SK-N-SH treated with all-trans-retinoic acid at 6 μM for 48 hours (cell line): ENCODE data around the gene APMAP.

Experiments
- ATAC-seq: fragments of 200-7000 bp; cut with Tn5 transposase; 3 replicates; pipeline ENCODE4 v1.9.1; 2020; ENCODE audit warnings: mild to moderate bottlenecking, moderate library complexity
- ARNTL ChIP-seq: fragments of 450-650 bp; formaldehyde crosslinking; IDR thresholded peaks from 2 replicates; pipeline ENCODE4 v1.5.0; 2020; ENCODE audit warnings: low read depth, mild to moderate bottlenecking, moderate library complexity, borderline replicate concordance
- BACH2 ChIP-seq: fragments of 250-450 bp; sonication (Bioruptor Pico); IDR thresholded peaks from 2 replicates; pipeline ENCODE4 v1.9.0; 2021; ENCODE audit warnings: mild to moderate bottlenecking, borderline replicate concordance
- CSDC2 ChIP-seq: fragments of 250-450 bp; sonication (Bioruptor Pico); IDR thresholded peaks from 2 replicates; pipeline ENCODE4 v1.5.0; 2020; ENCODE audit warnings: mild to moderate bottlenecking, moderate library complexity
- ESRRG ChIP-seq: fragments of 250-450 bp; sonication (Bioruptor Pico); IDR thresholded peaks from 2 replicates; pipeline ENCODE4 v1.6.1; 2021; ENCODE audit warnings: mild to moderate bottlenecking
- GLIS3 ChIP-seq: fragments of 250-450 bp; sonication (Bioruptor Pico); IDR thresholded peaks from 2 replicates; pipeline ENCODE4 v1.5.0; 2020; ENCODE audit warnings: mild to moderate bottlenecking, moderate library complexity
- ISL1 ChIP-seq: fragments of 250-450 bp; sonication (Bioruptor Pico); IDR thresholded peaks from 2 replicates; pipeline ENCODE4 v2.1.2; 2022; ENCODE audit warnings: mild to moderate bottlenecking, moderate library complexity
- OSR1 ChIP-seq: fragments of 250-450 bp; sonication (Bioruptor Pico); IDR thresholded peaks from 2 replicates; pipeline ENCODE4 v1.8.0; 2022; ENCODE audit warnings: moderate library complexity, mild to moderate bottlenecking, inconsistent platforms
- PPARA ChIP-seq: fragments of 250-450 bp; sonication (Bioruptor Pico); IDR thresholded peaks from 2 replicates; pipeline ENCODE4 v1.5.0; 2020; ENCODE audit warnings: mild to moderate bottlenecking, borderline replicate concordance
- RARB ChIP-seq: fragments of 250-450 bp; sonication (Bioruptor Pico); IDR thresholded peaks from 2 replicates; pipeline ENCODE4 v1.8.0; 2021; ENCODE audit warnings: mild to moderate bottlenecking, moderate library complexity
- SNAI2 ChIP-seq: fragments of 250-450 bp; sonication (Bioruptor Pico); IDR thresholded peaks from 2 replicates; pipeline ENCODE4 v1.5.0; 2020; ENCODE audit warnings: mild to moderate bottlenecking, moderate library complexity
- TCF4 ChIP-seq: fragments of 250-450 bp; sonication (Bioruptor Pico); IDR thresholded peaks from 2 replicates; pipeline ENCODE4 v1.8.0; 2021; ENCODE audit warnings: mild to moderate bottlenecking, moderate library complexity, borderline replicate concordance
- TOX ChIP-seq: fragments of 250-450 bp; sonication (Bioruptor Pico); IDR thresholded peaks from 2 replicates; pipeline ENCODE4 v1.8.0; 2021; ENCODE audit warnings: mild to moderate bottlenecking, moderate library complexity, borderline replicate concordance
- ZC3H10 ChIP-seq: fragments of 250-450 bp; sonication (Bioruptor Pico); IDR thresholded peaks from 2 replicates; pipeline ENCODE4 v1.5.1; 2021; ENCODE audit warnings: mild to moderate bottlenecking, moderate library complexity
- ZFP3 ChIP-seq: fragments of 250-450 bp; sonication (Bioruptor Pico); IDR thresholded peaks from 2 replicates; pipeline ENCODE4 v1.5.0; 2020; ENCODE audit warnings: mild to moderate bottlenecking, moderate library complexity
- ZFP30 ChIP-seq: fragments of 450-650 bp; formaldehyde crosslinking; IDR thresholded peaks from 2 replicates; pipeline ENCODE4 v1.5.0; 2022; ENCODE audit warnings: mild to moderate bottlenecking, moderate library complexity
- ZNF565 ChIP-seq: fragments of 450-650 bp; formaldehyde crosslinking; conservative IDR thresholded peaks from 2 replicates; pipeline ENCODE4 v1.5.0; 2020; ENCODE audit warnings: low read depth, mild to moderate bottlenecking, moderate library complexity
- ZNF70 ChIP-seq: fragments of 450-650 bp; formaldehyde crosslinking; IDR thresholded peaks from 2 replicates; pipeline ENCODE4 v1.5.0; 2020; ENCODE audit warnings: mild to moderate bottlenecking, moderate library complexity
- ZNF8 ChIP-seq: fragments of 450-650 bp; formaldehyde crosslinking; IDR thresholded peaks from 2 replicates; pipeline ENCODE4 v1.5.0; 2020; ENCODE audit warnings: mild to moderate bottlenecking, moderate library complexity
- TF ChIP-seq, protein P1 (sequence below): fragments of 250-450 bp; sonication (Bioruptor Pico); IDR thresholded peaks from 2 replicates; pipeline ENCODE4 v1.8.0; 2020; ENCODE audit warnings: mild to moderate bottlenecking, moderate library complexity, borderline replicate concordance
- TF ChIP-seq, protein P2 (sequence below): fragments of 250-450 bp; sonication (Bioruptor Pico); IDR thresholded peaks from 2 replicates; pipeline ENCODE4 v1.8.0; 2021; ENCODE audit warnings: low read depth, mild to moderate bottlenecking, moderate library complexity, borderline replicate concordance
- TF ChIP-seq, protein P3 (sequence below): fragments of 250-450 bp; sonication (Bioruptor Pico); IDR thresholded peaks from 2 replicates; pipeline ENCODE4 v1.5.1; 2021; ENCODE audit warnings: mild to moderate bottlenecking, moderate library complexity
- TF ChIP-seq, protein P4 (sequence below): fragments of 250-450 bp; sonication (Bioruptor Pico); IDR thresholded peaks from 2 replicates; pipeline ENCODE4 v1.5.0; 2020; ENCODE audit warnings: mild to moderate bottlenecking, moderate library complexity

Gene APMAP

DNA sequence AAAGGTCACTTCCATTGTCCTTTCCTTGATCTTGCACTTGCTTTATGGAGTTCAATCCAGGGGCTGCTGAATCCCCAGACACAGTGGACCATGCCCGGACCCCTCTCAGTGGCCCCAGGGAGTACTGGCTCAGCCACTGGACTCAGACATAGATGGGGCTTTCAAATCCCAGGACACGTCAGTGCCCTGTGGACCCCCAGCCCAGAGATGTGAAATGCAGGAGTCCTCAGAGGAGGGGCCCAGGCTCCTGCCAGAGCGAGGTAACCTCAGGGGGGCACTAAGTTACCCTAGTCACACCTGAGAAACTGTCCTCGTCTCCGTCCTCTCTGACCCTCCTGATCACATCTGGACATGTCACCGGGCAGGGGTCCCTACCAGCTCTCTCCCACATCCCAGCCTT is 18.7 kb upstream of the APMAP start:
- TF ChIP-seq TOX (CRISPR knock-in tag), result no peak
- ATAC-seq, result no peak

DNA sequence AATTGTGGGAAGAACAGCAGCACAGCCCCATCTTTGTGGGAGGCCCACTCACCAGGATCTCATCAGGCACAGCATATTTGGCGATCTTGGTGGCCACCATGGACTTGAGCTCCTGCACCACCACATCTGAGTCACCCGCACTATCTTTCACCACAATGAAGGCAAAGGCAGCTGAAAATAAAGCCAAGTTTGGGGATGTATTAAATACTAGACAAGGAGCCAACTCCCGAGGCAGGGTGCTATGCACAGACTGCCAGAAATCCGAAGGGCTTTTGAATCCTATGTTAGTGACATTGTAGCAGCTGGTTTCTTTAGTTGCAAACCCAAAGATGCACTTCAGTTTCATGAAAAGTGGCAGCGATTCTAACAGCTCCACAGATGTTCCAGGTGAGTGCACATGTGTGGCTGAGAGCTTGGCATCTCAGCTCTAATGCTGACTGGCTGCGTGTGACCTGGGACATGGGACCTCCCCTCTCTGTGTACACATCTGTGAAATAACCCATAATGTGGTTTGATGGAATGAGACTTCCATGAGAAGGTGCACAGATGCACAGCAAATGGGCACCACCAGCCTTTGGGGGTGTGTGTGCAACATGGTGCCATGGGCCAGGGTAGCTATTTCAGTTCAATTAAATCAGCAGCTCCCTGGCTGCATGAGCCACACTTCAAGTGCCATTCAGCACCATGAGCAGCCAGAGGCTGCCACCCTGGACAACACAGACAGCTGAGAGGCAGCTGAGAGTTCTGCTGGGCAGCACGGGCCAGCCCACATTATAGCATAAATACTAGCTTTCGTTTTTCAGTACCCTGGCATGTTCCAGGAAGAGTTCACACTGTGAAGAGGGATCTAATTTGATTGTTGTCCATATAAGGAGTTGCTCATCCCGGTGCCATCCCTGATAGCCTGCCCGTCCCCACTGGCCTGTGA is 16.9 kb upstream of the APMAP start:
- no peak for TF ChIP-seq ZNF8 (CRISPR knock-in tag)
- TF ChIP-seq ISL1 (CRISPR knock-in tag), result no peak
- no peak for TF ChIP-seq TCF4 (CRISPR knock-in tag)
- no peak for TF ChIP-seq ZFP3 (CRISPR knock-in tag)
- no peak for TF ChIP-seq BACH2 (CRISPR knock-in tag)
- TF ChIP-seq CSDC2 (CRISPR knock-in tag), result no peak
- TF ChIP-seq ESRRG (CRISPR knock-in tag), result no peak
- no peak for TF ChIP-seq TOX (CRISPR knock-in tag)
- TF ChIP-seq RARB (CRISPR knock-in tag), result no peak
- TF ChIP-seq SNAI2 (CRISPR knock-in tag), result no peak
- TF ChIP-seq, all 23 proteins: peak for 0
- ATAC-seq, result no peak

DNA sequence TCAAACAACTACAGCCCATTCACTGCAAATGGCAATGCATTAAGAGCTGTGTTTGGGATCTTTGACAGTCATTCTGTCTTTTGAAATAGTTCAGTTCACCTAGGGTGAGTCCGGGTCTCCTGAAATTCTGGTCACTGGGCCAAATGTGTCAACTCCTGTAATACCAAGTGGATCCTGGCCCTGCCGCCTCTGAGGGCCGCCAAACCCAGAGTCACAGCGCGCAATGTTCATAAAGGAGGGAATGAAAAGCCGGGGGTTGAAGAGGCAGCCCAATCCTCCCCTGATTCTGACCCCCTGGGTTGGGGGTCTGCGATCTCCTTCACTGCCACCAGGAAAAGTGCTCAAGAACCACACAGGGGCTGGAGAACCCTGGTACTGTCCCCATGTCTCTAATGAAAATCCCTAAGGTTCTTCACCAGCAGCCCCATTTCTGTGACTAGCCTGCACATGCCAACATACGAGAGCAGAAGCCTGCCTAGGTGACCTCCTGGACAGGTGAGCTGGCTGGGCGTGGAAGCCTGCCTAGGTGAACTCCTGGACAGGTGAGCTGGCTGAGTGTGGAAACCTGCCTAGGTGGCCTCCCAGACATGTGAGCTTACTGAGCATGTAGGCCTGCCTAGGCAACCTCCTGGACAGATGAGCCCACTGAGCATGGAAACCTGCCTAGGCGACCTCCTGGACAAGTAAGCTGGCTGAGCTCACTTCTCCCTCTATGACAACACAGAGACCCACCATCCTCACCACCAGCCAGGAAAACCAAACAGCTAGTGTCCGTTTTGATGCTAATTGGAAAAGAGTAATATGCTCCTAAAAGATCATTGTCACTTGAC is 16.1 kb upstream of the APMAP start:
- no peak for TF ChIP-seq ESRRG (CRISPR knock-in tag)
- no peak for TF ChIP-seq TCF4 (CRISPR knock-in tag)
- TF ChIP-seq ZNF565 (CRISPR knock-in tag), result no peak
- TF ChIP-seq ZFP30, result no peak
- TF ChIP-seq ZC3H10, result no peak
- TF ChIP-seq RARB (CRISPR knock-in tag), result no peak
- no peak for TF ChIP-seq PPARA (CRISPR knock-in tag)
- TF ChIP-seq, protein P1, sequence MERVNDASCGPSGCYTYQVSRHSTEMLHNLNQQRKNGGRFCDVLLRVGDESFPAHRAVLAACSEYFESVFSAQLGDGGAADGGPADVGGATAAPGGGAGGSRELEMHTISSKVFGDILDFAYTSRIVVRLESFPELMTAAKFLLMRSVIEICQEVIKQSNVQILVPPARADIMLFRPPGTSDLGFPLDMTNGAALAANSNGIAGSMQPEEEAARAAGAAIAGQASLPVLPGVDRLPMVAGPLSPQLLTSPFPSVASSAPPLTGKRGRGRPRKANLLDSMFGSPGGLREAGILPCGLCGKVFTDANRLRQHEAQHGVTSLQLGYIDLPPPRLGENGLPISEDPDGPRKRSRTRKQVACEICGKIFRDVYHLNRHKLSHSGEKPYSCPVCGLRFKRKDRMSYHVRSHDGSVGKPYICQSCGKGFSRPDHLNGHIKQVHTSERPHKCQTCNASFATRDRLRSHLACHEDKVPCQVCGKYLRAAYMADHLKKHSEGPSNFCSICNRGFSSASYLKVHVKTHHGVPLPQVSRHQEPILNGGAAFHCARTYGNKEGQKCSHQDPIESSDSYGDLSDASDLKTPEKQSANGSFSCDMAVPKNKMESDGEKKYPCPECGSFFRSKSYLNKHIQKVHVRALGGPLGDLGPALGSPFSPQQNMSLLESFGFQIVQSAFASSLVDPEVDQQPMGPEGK (CRISPR knock-in tag), result no peak
- no peak for TF ChIP-seq CSDC2 (CRISPR knock-in tag)
- no peak for TF ChIP-seq ARNTL
- TF ChIP-seq ZNF70, result no peak
- TF ChIP-seq, all 23 proteins: peak for 0
- ATAC-seq, result no peak

DNA sequence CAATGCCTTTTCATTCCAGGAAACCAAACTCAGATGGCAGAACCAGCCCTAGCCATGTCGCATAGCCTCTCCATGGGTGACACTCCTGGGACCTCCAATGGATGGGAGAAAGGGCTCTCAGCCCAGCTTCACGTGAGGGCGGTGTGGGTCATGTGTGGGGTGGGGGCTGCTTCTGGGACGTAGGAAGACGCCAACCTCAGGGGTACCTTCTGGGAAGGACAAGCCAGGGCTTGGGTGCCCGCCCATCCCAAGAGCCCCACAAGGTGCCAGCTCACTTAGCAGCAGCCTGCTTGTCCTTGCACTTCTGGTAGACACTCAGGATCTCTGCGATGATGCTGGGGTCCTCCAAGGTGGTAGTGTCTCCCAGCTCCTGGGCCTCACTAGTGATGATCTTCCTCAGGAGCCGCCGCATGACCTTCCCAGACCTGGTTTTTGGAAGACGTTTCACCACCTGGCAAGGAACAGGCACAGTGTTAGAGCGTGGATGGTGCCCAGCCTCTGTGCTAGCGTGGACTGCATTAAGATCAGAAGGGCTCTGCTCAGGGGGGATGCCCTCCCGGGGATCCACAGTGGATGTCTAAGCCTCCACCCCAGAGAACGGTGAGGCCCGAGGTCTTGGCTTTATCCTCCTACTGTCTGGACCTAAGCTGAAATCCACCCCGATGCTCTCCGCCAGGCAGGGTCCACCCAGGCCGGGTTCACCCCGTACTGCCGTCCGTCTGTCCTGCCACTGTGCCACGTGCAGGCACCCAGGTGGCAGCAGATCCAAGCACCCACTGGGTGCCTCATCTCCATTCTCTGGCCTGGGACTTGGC is 15.1 kb upstream of the APMAP start:
- TF ChIP-seq OSR1 (CRISPR knock-in tag) (no peak), ZFP3 (CRISPR knock-in tag) (no peak), ZC3H10 (no peak), ZNF70 (no peak), ZNF8 (CRISPR knock-in tag) (no peak), ISL1 (CRISPR knock-in tag) (no peak), BACH2 (CRISPR knock-in tag) (no peak), ESRRG (CRISPR knock-in tag) (no peak), ARNTL (no peak), PPARA (CRISPR knock-in tag) (no peak), SNAI2 (CRISPR knock-in tag) (no peak), TCF4 (CRISPR knock-in tag) (no peak), RARB (CRISPR knock-in tag) (no peak), GLIS3 (no peak)
- TF ChIP-seq, protein P2, sequence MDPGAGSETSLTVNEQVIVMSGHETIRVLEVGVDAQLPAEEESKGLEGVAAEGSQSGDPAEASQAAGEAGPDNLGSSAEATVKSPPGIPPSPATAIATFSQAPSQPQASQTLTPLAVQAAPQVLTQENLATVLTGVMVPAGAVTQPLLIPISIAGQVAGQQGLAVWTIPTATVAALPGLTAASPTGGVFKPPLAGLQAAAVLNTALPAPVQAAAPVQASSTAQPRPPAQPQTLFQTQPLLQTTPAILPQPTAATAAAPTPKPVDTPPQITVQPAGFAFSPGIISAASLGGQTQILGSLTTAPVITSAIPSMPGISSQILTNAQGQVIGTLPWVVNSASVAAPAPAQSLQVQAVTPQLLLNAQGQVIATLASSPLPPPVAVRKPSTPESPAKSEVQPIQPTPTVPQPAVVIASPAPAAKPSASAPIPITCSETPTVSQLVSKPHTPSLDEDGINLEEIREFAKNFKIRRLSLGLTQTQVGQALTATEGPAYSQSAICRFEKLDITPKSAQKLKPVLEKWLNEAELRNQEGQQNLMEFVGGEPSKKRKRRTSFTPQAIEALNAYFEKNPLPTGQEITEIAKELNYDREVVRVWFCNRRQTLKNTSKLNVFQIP (CRISPR knock-in tag), result no peak
- TF ChIP-seq, protein P3, sequence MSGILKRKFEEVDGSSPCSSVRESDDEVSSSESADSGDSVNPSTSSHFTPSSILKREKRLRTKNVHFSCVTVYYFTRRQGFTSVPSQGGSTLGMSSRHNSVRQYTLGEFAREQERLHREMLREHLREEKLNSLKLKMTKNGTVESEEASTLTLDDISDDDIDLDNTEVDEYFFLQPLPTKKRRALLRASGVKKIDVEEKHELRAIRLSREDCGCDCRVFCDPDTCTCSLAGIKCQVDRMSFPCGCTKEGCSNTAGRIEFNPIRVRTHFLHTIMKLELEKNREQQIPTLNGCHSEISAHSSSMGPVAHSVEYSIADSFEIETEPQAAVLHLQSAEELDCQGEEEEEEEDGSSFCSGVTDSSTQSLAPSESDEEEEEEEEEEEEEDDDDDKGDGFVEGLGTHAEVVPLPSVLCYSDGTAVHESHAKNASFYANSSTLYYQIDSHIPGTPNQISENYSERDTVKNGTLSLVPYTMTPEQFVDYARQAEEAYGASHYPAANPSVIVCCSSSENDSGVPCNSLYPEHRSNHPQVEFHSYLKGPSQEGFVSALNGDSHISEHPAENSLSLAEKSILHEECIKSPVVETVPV, result no peak
- TF ChIP-seq, protein P1 (CRISPR knock-in tag), result no peak
- TF ChIP-seq, protein P4, sequence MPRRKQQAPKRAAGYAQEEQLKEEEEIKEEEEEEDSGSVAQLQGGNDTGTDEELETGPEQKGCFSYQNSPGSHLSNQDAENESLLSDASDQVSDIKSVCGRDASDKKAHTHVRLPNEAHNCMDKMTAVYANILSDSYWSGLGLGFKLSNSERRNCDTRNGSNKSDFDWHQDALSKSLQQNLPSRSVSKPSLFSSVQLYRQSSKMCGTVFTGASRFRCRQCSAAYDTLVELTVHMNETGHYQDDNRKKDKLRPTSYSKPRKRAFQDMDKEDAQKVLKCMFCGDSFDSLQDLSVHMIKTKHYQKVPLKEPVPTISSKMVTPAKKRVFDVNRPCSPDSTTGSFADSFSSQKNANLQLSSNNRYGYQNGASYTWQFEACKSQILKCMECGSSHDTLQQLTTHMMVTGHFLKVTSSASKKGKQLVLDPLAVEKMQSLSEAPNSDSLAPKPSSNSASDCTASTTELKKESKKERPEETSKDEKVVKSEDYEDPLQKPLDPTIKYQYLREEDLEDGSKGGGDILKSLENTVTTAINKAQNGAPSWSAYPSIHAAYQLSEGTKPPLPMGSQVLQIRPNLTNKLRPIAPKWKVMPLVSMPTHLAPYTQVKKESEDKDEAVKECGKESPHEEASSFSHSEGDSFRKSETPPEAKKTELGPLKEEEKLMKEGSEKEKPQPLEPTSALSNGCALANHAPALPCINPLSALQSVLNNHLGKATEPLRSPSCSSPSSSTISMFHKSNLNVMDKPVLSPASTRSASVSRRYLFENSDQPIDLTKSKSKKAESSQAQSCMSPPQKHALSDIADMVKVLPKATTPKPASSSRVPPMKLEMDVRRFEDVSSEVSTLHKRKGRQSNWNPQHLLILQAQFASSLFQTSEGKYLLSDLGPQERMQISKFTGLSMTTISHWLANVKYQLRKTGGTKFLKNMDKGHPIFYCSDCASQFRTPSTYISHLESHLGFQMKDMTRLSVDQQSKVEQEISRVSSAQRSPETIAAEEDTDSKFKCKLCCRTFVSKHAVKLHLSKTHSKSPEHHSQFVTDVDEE, result no peak
- TF ChIP-seq, all 23 proteins: peak for 0
- ATAC-seq, result no peak
